ENCODE measurements around the gene CTTNBP2.

Gene CTTNBP2

GRCh38 chr7:117688126-117688525 is 185.1 kb downstream of the CTTNBP2 start:
- Histone ChIP-seq H3K9ac (ENCODE audit: low read length) (no peak overlapping the region), H3K27ac (ENCODE audit: low read length) (no peak overlapping the region), H4K20me1 (ENCODE audit: insufficient read depth, low read length) (no peaks in the 10 kb centered on the region), H3K4me2 (ENCODE audit: low read length) (no peak overlapping the region), H2AFZ (ENCODE audit: low read depth, low read length) (no peak overlapping the region), H3K4me3 (ENCODE audit: low read length) (no peak overlapping the region), H3K27me3 (ENCODE audit: low read depth, low read length) (no peaks in the 10 kb centered on the region), H3K4me1 (ENCODE audit: low read length) (no peaks in the 10 kb centered on the region), H3K9me3 (ENCODE audit: insufficient read depth, low read length) (no peaks in the 10 kb centered on the region), H3K36me3 (replicated peaks; ENCODE audit: low read depth, low read length) (no peaks in the 10 kb centered on the region), H3K79me2 (ENCODE audit: low read length) (no peaks in the 10 kb centered on the region)
- no peak for TF ChIP-seq CTCF (IDR thresholded peaks at IDR 0.05; ENCODE audit: low read depth, low read length)
- TF ChIP-seq EZH2phosphoT487 (IDR thresholded peaks at IDR 0.05; ENCODE audit: low read depth) = no peak

GRCh38 chr7:117686311-117686935 is 186.8 kb downstream of the CTTNBP2 start:
- H3K4me1 ChIP-seq (ENCODE audit: low read length) = no peaks in the 10 kb centered on the region
- no peak overlapping the region for H3K27ac ChIP-seq (ENCODE audit: low read length)
- TF ChIP-seq CTCF (IDR thresholded peaks at IDR 0.05; ENCODE audit: low read depth, low read length) (no peak), EZH2phosphoT487 (IDR thresholded peaks at IDR 0.05; ENCODE audit: low read depth) (no peak)

GRCh38 chr7:117685795-117686194 is 187.4 kb downstream of the CTTNBP2 start:
- no peaks in the 10 kb centered on the region for H3K4me1 ChIP-seq (ENCODE audit: low read length)
- no peaks in the 10 kb centered on the region for H3K79me2 ChIP-seq (ENCODE audit: low read length)
- H3K36me3 ChIP-seq (replicated peaks; ENCODE audit: low read depth, low read length) = no peaks in the 10 kb centered on the region
- no peak overlapping the region for H2AFZ ChIP-seq (ENCODE audit: low read depth, low read length)
- no peak overlapping the region for H3K9ac ChIP-seq (ENCODE audit: low read length)
- no peaks in the 10 kb centered on the region for H4K20me1 ChIP-seq (ENCODE audit: insufficient read depth, low read length)
- no peak overlapping the region for H3K4me3 ChIP-seq (ENCODE audit: low read length)
- no peak overlapping the region for H3K4me2 ChIP-seq (ENCODE audit: low read length)
- TF ChIP-seq EZH2phosphoT487 (IDR thresholded peaks at IDR 0.05; ENCODE audit: low read depth) (no peak), CTCF (IDR thresholded peaks at IDR 0.05; ENCODE audit: low read depth, low read length) (no peak)
- H3K9me3 ChIP-seq (ENCODE audit: insufficient read depth, low read length) = no peaks in the 10 kb centered on the region
- no peak overlapping the region for H3K27ac ChIP-seq (ENCODE audit: low read length)
- H3K27me3 ChIP-seq (ENCODE audit: low read depth, low read length) = no peaks in the 10 kb centered on the region; the same call in 1 of the 2 replicates

More at GRCh38 chr7:117686311-117686935, 186.8 kb downstream of the CTTNBP2 start:
- Histone ChIP-seq H3K4me3 (ENCODE audit: low read length) (no peak overlapping the region), H3K36me3 (replicated peaks; ENCODE audit: low read depth, low read length) (no peaks in the 10 kb centered on the region), H2AFZ (ENCODE audit: low read depth, low read length) (no peak overlapping the region), H3K9me3 (ENCODE audit: insufficient read depth, low read length) (no peaks in the 10 kb centered on the region), H3K27me3 (ENCODE audit: low read depth, low read length) (no peaks in the 10 kb centered on the region), H3K4me2 (ENCODE audit: low read length) (no peak overlapping the region), H3K9ac (ENCODE audit: low read length) (no peak overlapping the region), H3K79me2 (ENCODE audit: low read length) (no peaks in the 10 kb centered on the region), H4K20me1 (ENCODE audit: insufficient read depth, low read length) (no peaks in the 10 kb centered on the region)

- H3K4me3 ChIP-seq (ENCODE audit: low read length) = no peak overlapping the region
- no peaks in the 10 kb centered on the region for H3K9me3 ChIP-seq (ENCODE audit: insufficient read depth, low read length)
- TF ChIP-seq CTCF (IDR thresholded peaks at IDR 0.05; ENCODE audit: low read depth, low read length) (no peak), EZH2phosphoT487 (IDR thresholded peaks at IDR 0.05; ENCODE audit: low read depth) (no peak)
- no peaks in the 10 kb centered on the region for H3K79me2 ChIP-seq (ENCODE audit: low read length)
- H3K4me1 ChIP-seq (ENCODE audit: low read length) = no peaks in the 10 kb centered on the region
- no peaks in the 10 kb centered on the region for H4K20me1 ChIP-seq (ENCODE audit: insufficient read depth, low read length)
- no peak overlapping the region for H2AFZ ChIP-seq (ENCODE audit: low read depth, low read length)
- no peaks in the 10 kb centered on the region for H3K36me3 ChIP-seq (replicated peaks; ENCODE audit: low read depth, low read length)
- H3K27me3 ChIP-seq (ENCODE audit: low read depth, low read length) = no peaks in the 10 kb centered on the region; the same call in 1 of the 2 replicates
- no peak overlapping the region for H3K4me2 ChIP-seq (ENCODE audit: low read length)
- H3K27ac ChIP-seq (ENCODE audit: low read length) = no peak overlapping the region
- H3K9ac ChIP-seq (ENCODE audit: low read length) = no peak overlapping the region
Measured at GRCh38 chr7:117683430-117684175, 189.6 kb downstream of the CTTNBP2 start.
